ENCODE data around the gene TP63.

DNA sequence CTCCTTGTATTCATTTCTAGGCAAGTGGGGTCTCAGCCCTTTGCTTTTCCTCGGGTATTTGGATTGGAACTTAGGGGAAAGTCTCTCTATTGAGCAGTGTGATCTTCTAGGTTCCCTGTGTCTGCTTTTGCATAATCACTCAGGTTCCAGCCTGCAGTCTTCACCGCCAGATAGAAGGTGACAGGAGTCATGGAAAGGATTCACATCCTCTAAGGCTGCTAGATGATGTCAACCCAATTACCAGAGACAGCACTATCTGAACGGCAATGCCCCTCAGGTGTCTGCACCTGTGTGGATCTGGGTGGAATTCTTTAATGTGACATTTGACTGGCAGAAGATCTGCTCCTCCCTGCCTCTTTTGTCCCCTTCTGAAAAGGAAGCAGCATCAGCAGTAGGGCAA, 311.8 kb downstream of the TP63 start:
- no peak for TF ChIP-seq TAF1 (IDR thresholded peaks at IDR 0.05; ENCODE audit: low read depth, low read length)
- no peak for TF ChIP-seq POLR2A (IDR thresholded peaks at IDR 0.05; ENCODE audit: low read depth, low read length)
- TF ChIP-seq POLR2AphosphoS5 (IDR thresholded peaks at IDR 0.05; ENCODE audit: low read depth, low read length) = no peak
- no peak for TF ChIP-seq POU2F2 (IDR thresholded peaks at IDR 0.05; ENCODE audit: low read depth, low read length)
- TF ChIP-seq PAX5 (IDR thresholded peaks at IDR 0.05; ENCODE audit: insufficient read depth, low read length, severe bottlenecking) = no peak

All from GM12891 (cell line).